Endothelial cell of umbilical vein (primary cell): Measurements from ENCODE around the gene PHACTR2. TPM values are rescaled to one million over a fixed set of nuclear protein-coding genes. Genes with fewer than 3 reads are reported as not detected.

ENCODE experiments used
- BruUV-seq: library from RNA; stranded (reverse); fragments of 400-500 nt; replicated peaks from 2 replicates; lab custom pipeline; 2021; lab: Mats Ljungman, UMichigan
- CTCF ChIA-PET: fragments of 300-600, 350-600 bp; sonication (Branson Sonifier 250); formaldehyde crosslinking; loops from one replicate; lab custom pipeline; 2021; ENCODE audit warnings: antibody characterized with exemption, inconsistent platforms; lab: Charles Lee
- POLR2A ChIA-PET: fragments of 300-600, 350-600 bp; sonication (Branson Sonifier 250); formaldehyde crosslinking; loops from one replicate; lab custom pipeline; 2021; ENCODE audit warnings: antibody characterized with exemption, inconsistent platforms; lab: Charles Lee
- DNase-seq: peaks from one replicate; pipeline ENCODE4 v3.0.0-alpha.2; 2011; ENCODE audit warnings: low read depth, low spot score
- FAIRE-seq: peaks from 2 replicates; lab custom pipeline; 2011; peaks lifted over from hg19 to GRCh38; lab: Jason Lieb, UNC
- H2AFZ ChIP-seq: 2 replicates; pipeline ENCODE4 v1.6.0; 2012; ENCODE audit warnings: low read depth, low read length, control low read depth, inconsistent platforms
- H3K27ac ChIP-seq: 2 replicates; pipeline ENCODE4 v1.5.1; 2011; ENCODE audit warnings: low read depth, mild to moderate bottlenecking, control low read depth, low read length, moderate library complexity; ENCODE audit not compliant: insufficient read depth
- H3K27me3 ChIP-seq, 2 experiments: 2 replicates each; pipeline versions ENCODE4 v1.6.0 to v1.6.1; 2011; ENCODE audit warnings: low read length in 2 of 2, mixed read lengths in 1 of 2; ENCODE audit not compliant: control insufficient read depth in 2 of 2, insufficient read depth in 2 of 2
- H3K36me3 ChIP-seq, 2 experiments: 2 replicates in 1 of 2; 3 replicates in 1 of 2; pipeline ENCODE4 v1.5.1; 2011; ENCODE audit warnings: low read length in 2 of 2, mild to moderate bottlenecking in 1 of 2, moderate library complexity in 1 of 2; ENCODE audit not compliant: control insufficient read depth in 2 of 2, insufficient read depth in 2 of 2; ENCODE audit errors: extremely low read depth in 1 of 2
- H3K4me1 ChIP-seq: 3 replicates; pipeline ENCODE4 v1.5.1; 2011; ENCODE audit warnings: mild to moderate bottlenecking, low read length; ENCODE audit not compliant: control insufficient read depth, insufficient read depth; ENCODE audit errors: extremely low read depth
- H3K4me2 ChIP-seq: 2 replicates; pipeline ENCODE4 v1.6.1; 2011; ENCODE audit warnings: low read length, control low read depth, mixed read lengths; ENCODE audit not compliant: insufficient read depth
- H3K4me3 ChIP-seq, 3 experiments: fragments of 200-600 bp in 1 of 3; sonication (generic), shearing (Covaris generic) in 1 of 3; replicated peaks in 1 of 3; 2 replicates each; pipeline ENCODE4 v1.5.1; 2011 to 2016; ENCODE audit warnings: control low read depth in 3 of 3, low read length in 3 of 3, mild to moderate bottlenecking in 2 of 3, inconsistent platforms in 1 of 3, low read depth in 1 of 3, moderate library complexity in 1 of 3; ENCODE audit not compliant: insufficient read depth in 1 of 3
- H3K79me2 ChIP-seq: 2 replicates; pipeline ENCODE4 v1.6.0; 2012; ENCODE audit warnings: low read length, inconsistent platforms; ENCODE audit not compliant: control insufficient read depth, insufficient read depth
- H3K9ac ChIP-seq: replicated peaks from 2 replicates; pipeline ENCODE3; 2011; ENCODE audit warnings: low read length, control low read depth; ENCODE audit not compliant: insufficient read depth; ENCODE audit errors: extremely low read depth
- H3K9me1 ChIP-seq: replicated peaks from 3 replicates; pipeline ENCODE4 v1.6.0; 2011; ENCODE audit warnings: mild to moderate bottlenecking, low read length; ENCODE audit not compliant: control insufficient read depth, insufficient read depth; ENCODE audit errors: extremely low read depth
- H3K9me3 ChIP-seq: replicated peaks from 2 replicates; pipeline ENCODE4 v1.5.1; 2012; ENCODE audit warnings: low read length, inconsistent platforms; ENCODE audit not compliant: control insufficient read depth, insufficient read depth
- H4K20me1 ChIP-seq: replicated peaks from 2 replicates; pipeline ENCODE3; 2011; ENCODE audit warnings: mild to moderate bottlenecking, low read length; ENCODE audit not compliant: control insufficient read depth, insufficient read depth; ENCODE audit errors: extremely low read depth
- EZH2 ChIP-seq: IDR thresholded peaks from 2 replicates; pipeline ENCODE4 v1.6.1; 2012; ENCODE audit warnings: borderline replicate concordance, low read depth, mild to moderate bottlenecking, moderate library complexity, low read length, inconsistent platforms; ENCODE audit not compliant: severe bottlenecking
- FOS ChIP-seq: IDR thresholded peaks from 2 replicates; pipeline ENCODE4 v1.6.1; 2011; ENCODE audit warnings: mild to moderate bottlenecking, low read length, moderate library complexity, borderline replicate concordance; ENCODE audit not compliant: insufficient read depth
- GATA2 ChIP-seq: IDR thresholded peaks from 2 replicates; pipeline ENCODE4 v1.7.0; 2011; ENCODE audit warnings: low read depth, mild to moderate bottlenecking, moderate library complexity, mixed read lengths, low read length; ENCODE audit not compliant: insufficient read length, insufficient read depth
- POLR2A ChIP-seq: IDR thresholded peaks from 2 replicates; pipeline ENCODE4 v1.6.1; 2012; ENCODE audit warnings: low read depth, mild to moderate bottlenecking, control low read depth, low read length
- POLR2AphosphoS5 ChIP-seq: IDR thresholded peaks from 2 replicates; pipeline ENCODE4 v1.6.1; 2012; ENCODE audit warnings: low read depth, mild to moderate bottlenecking, control low read depth, low read length, moderate library complexity; ENCODE audit not compliant: insufficient read depth
- dilution Hi-C: fragments of 300-500 bp; cut with MboI; formaldehyde crosslinking; loops from one replicate; pipeline ENCODE4 v1.15.0; 2019; ENCODE audit warnings: low sequenced_read_pairs; ENCODE audit not compliant: extremely low pct_ligation_motif_present
- intact Hi-C: fragments of 100-400 bp; cut with micrococcal nuclease; formaldehyde crosslinking; loops from one replicate; pipeline ENCODE4 v1.10.0; 2022
- polyA plus RNA-seq, 4 experiments: library from polyadenylated mRNA; depleted of rRNA in 3 of 4; stranded (reverse) in 3 of 4; unstranded in 1 of 4; fragments of >200 nt; gene quantifications; 2 replicates each; pipeline versions ENCODE4 v1.2.1 to v1.2.3, GENCODE V29; 2011 to 2012; ENCODE audit warnings: missing spikeins in 1 of 4
- total RNA-seq: library from RNA; stranded (reverse); gene quantifications from 2 replicates; pipeline ENCODE4 v1.2.3, GENCODE V29; 2021

The PHACTR2 gene
- total and polyA plus RNA-seq, 2 donors (not counting 3 experiments of a cell fraction or from before 2014, with no cell fraction given): 16.3 to 178 TPM

DNA sequence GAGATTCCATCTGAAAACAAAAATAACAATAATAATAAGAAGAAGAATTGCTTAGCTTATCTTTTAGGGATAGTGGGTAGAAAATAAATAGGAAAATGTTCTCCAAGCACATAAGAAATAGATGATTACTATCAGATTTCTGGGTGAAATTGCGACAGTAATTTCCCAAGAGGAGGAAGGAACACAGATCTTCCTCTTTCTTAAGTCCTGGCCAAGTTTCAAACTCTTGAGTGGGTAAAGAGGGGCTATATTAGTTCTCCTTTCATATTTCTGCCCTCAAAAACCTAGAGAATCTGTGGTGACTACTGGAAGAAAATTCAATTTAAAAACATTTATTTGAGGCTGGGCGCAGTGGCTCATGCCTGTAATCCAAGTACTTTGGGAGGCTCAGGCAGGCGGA lies 63.7 kb downstream of the PHACTR2 start:
- ChIA-PET POLR2A (no interaction called here), CTCF (no interaction called here)
- peaks cover 3% of the 10 kb centered on the region for H3K4me1 ChIP-seq
- peaks cover 10% of the 10 kb centered on the region for H4K20me1 ChIP-seq
- no peaks in the 10 kb centered on the region for H3K9me1 ChIP-seq
- TF ChIP-seq FOS (no peak), POLR2AphosphoS5 (no peak), GATA2 (no peak), POLR2A (no peak), EZH2 (no peak)
- H3K36me3 ChIP-seq: peaks cover 0 to 2% of the 10 kb centered on the region in 2 experiments
- no peaks in the 10 kb centered on the region for H3K27me3 ChIP-seq
- H3K9me3 ChIP-seq: no peaks in the 10 kb centered on the region
- FAIRE-seq (no peak), DNase-seq (no peak)
- no peak overlapping the region for H3K4me2 ChIP-seq
- H3K9ac ChIP-seq: no peak overlapping the region
- intact Hi-C loops: no loop called here
- BruUV-seq: no TSS peak
- H3K27ac ChIP-seq: no peak overlapping the region
- dilution Hi-C loops: no loop called here
- H2AFZ ChIP-seq: no peak overlapping the region
- no peak overlapping the region for H3K4me3 ChIP-seq
- peaks cover 31% of the 10 kb centered on the region for H3K79me2 ChIP-seq

DNA sequence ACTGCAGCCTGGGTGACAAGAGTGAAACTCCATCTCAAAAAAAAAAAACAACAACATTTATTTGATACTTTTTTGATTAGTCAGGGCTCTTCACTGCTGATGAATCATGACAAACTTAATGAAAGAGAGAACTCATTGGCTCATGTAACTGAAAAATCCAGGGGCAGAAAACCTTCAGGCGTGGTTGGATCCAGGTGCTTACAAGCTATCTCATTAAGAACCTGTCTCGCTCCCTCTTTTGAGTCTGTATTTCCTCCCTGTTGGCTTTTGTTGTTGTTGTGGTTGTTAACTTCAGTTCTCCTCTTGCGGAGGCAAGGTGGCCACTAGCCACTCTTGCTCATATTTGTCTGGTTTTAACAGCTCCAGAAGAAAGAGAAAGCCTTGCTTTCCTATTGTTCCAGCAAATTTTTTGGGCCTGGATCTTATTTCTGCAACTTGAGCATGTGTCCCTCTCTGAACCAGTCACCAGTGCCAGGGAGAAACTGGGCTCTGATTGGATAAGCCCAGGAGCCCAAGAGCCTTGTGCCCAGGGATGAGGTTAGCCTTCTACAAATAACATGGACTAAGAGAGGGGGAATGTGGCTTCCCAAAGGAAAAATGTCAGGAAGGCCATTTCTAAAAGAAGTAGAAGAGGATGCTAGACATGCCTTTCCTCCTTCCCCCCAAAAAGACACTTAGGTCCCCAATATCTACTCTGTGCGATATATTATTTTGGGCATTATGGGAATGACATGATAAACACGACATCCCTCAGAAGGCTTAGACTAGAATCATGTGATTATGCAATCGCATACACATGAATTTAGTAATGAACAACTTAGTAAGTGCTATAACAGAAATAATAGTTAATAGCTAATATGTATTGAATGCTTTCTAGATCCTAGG lies 64.5 kb downstream of the PHACTR2 start:
- FAIRE-seq (no peak), DNase-seq (no peak)
- no TSS peak for BruUV-seq
- ChIA-PET POLR2A (no interaction called here), CTCF (no interaction called here)
- Histone ChIP-seq H3K9ac (no peak overlapping the region), H2AFZ (no peak overlapping the region), H3K9me3 (no peaks in the 10 kb centered on the region), H4K20me1 (peaks cover 10% of the 10 kb centered on the region), H3K27ac (no peak overlapping the region), H3K4me1 (peaks cover 3% of the 10 kb centered on the region), H3K4me3 (no peak overlapping the region), H3K79me2 (peaks cover 31% of the 10 kb centered on the region), H3K4me2 (no peak overlapping the region), H3K27me3 (no peaks in the 10 kb centered on the region), H3K9me1 (no peaks in the 10 kb centered on the region), H3K36me3 (peaks cover 0 to 2% of the 10 kb centered on the region in 2 experiments)
- intact Hi-C loops: no loop called here
- dilution Hi-C loops: no loop called here
- TF ChIP-seq POLR2A: no peak
